Measurements from ENCODE around the gene CTXND1.

GRCh38 chr15:80183886-80184285 lies 68.1 kb downstream of the CTXND1 start:
- TF ChIP-seq, protein P1, sequence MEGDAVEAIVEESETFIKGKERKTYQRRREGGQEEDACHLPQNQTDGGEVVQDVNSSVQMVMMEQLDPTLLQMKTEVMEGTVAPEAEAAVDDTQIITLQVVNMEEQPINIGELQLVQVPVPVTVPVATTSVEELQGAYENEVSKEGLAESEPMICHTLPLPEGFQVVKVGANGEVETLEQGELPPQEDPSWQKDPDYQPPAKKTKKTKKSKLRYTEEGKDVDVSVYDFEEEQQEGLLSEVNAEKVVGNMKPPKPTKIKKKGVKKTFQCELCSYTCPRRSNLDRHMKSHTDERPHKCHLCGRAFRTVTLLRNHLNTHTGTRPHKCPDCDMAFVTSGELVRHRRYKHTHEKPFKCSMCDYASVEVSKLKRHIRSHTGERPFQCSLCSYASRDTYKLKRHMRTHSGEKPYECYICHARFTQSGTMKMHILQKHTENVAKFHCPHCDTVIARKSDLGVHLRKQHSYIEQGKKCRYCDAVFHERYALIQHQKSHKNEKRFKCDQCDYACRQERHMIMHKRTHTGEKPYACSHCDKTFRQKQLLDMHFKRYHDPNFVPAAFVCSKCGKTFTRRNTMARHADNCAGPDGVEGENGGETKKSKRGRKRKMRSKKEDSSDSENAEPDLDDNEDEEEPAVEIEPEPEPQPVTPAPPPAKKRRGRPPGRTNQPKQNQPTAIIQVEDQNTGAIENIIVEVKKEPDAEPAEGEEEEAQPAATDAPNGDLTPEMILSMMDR (IDR thresholded peaks at IDR 0.05), result no peak
- TF ChIP-seq POLR2AphosphoS5 (IDR thresholded peaks at IDR 0.05; ENCODE audit: insufficient read depth in 1 of 2, low read depth in 1 of 2), result no peak
- no peak for TF ChIP-seq POLR2A (IDR thresholded peaks at IDR 0.05)
